Retinal pigment epithelial cell (primary cell): ENCODE measurements around the gene UPF1.
"Not testable (repeated sequence)": the region's sequence is repeated elsewhere in the genome, so short reads cannot be mapped to it uniquely, and the experiment has no call there.

ENCODE experiments used
- DNase-seq: peaks from one replicate; pipeline ENCODE4 v3.0.0-alpha.2; 2010; ENCODE audit warnings: low read depth
- H3K4me3 ChIP-seq: 2 replicates; pipeline ENCODE4 v1.5.1; 2011; ENCODE audit warnings: mild to moderate bottlenecking, low read length, control low read depth, moderate library complexity
- CTCF ChIP-seq: conservative IDR thresholded peaks from 2 replicates; pipeline ENCODE4 v1.5.1; 2011; ENCODE audit warnings: low read depth, low read length, control low read depth, inconsistent platforms

The UPF1 gene

GRCh38 chr19:18897094-18898029 lies 65.6 kb downstream of the UPF1 start:
- TF ChIP-seq CTCF = no peak
- no peak overlapping the region for H3K4me3 ChIP-seq
- no peak for DNase-seq

- DNase-seq = no peak
- H3K4me3 ChIP-seq = no peak overlapping the region
- TF ChIP-seq CTCF = no peak
Measured at GRCh38 chr19:18898081-18898606, 66.4 kb downstream of the UPF1 start.

- DNase-seq = no peak
- TF ChIP-seq CTCF = no peak
- no peak overlapping the region for H3K4me3 ChIP-seq
Measured at GRCh38 chr19:18898607-18899408, 67.0 kb downstream of the UPF1 start.

GRCh38 chr19:18899624-18900560 lies 68.1 kb downstream of the UPF1 start:
- DNase-seq = no peak
- no peak for TF ChIP-seq CTCF
- H3K4me3 ChIP-seq = no peak overlapping the region

GRCh38 chr19:18900700-18901481 lies 69.1 kb downstream of the UPF1 start:
- H3K4me3 ChIP-seq = no peak overlapping the region
- DNase-seq = no peak
- TF ChIP-seq CTCF = no peak

GRCh38 chr19:18901491-18901890 lies 69.7 kb downstream of the UPF1 start:
- H3K4me3 ChIP-seq = no peak overlapping the region
- no peak for TF ChIP-seq CTCF
- DNase-seq = no peak

GRCh38 chr19:18902519-18902918 lies 70.8 kb downstream of the UPF1 start:
- not testable (repeated sequence) for H3K4me3 ChIP-seq

More at GRCh38 chr19:18902519-18902918, 70.8 kb downstream of the UPF1 start:
- DNase-seq = not testable (repeated sequence)
